SK-N-SH (cell line): ENCODE measurements around the gene UTY. TPM values are rescaled to one million over a fixed set of nuclear protein-coding genes. Genes with fewer than 3 reads are reported as not detected.

Experiments used
- CTCF ChIA-PET: fragments of 300-600, 350-600 bp; formaldehyde crosslinking; extraction: SDS; loops from one replicate; lab custom pipeline; 2021; lab: Yijun Ruan, JAX
- POLR2A ChIA-PET: fragments of 350-600 bp; sonication (Branson Sonifier 250); formaldehyde crosslinking; extraction: SDS; loops from one replicate; lab custom pipeline; 2020; ENCODE audit warnings: antibody characterized with exemption, inconsistent platforms; lab: Yijun Ruan, JAX
- DNase-seq: peaks from one replicate; pipeline ENCODE4 v3.0.0; 2012
- H2AFZ ChIP-seq: fragments of 200-600 bp; sonication (generic); 2 replicates; pipeline ENCODE4 v1.8.1; 2016; ENCODE audit warnings: antibody characterized with exemption, mild to moderate bottlenecking, low read depth
- H3F3A ChIP-seq: fragments of 200-600 bp; sonication (generic); replicated peaks from 2 replicates; pipeline ENCODE3; 2016; ENCODE audit warnings: antibody characterized with exemption, mild to moderate bottlenecking; ENCODE audit not compliant: insufficient read depth
- H3K27ac ChIP-seq, 2 experiments: fragments of 200-500 bp in 1 of 2; fragments of 200-600 bp in 1 of 2; sonication (Bioruptor generic) in 1 of 2; sonication (generic), shearing (Covaris generic) in 1 of 2; 2 replicates each; pipeline versions ENCODE4 v1.5.1 to v1.6.1; 2014 to 2016; ENCODE audit warnings: low read depth in 2 of 2, inconsistent platforms in 1 of 2, low read length in 1 of 2, mild to moderate bottlenecking in 1 of 2, mixed read lengths in 1 of 2
- H3K27me3 ChIP-seq: fragments of 200-600 bp; sonication (generic), shearing (Covaris generic); 2 replicates; pipeline ENCODE4 v1.6.1; 2016; ENCODE audit warnings: mixed run types; ENCODE audit not compliant: insufficient read depth
- H3K36me3 ChIP-seq, 2 experiments: fragments of 200-500 bp in 1 of 2; fragments of 200-600 bp in 1 of 2; sonication (Bioruptor generic) in 1 of 2; sonication (generic) in 1 of 2; replicated peaks in 1 of 2; 2 replicates each; pipeline versions ENCODE3 to v1.5.1; 2014 to 2016; ENCODE audit warnings: low read length in 1 of 2, mild to moderate bottlenecking in 1 of 2; ENCODE audit not compliant: insufficient read depth in 2 of 2, control insufficient read depth in 1 of 2
- H3K4me1 ChIP-seq, 2 experiments: fragments of 200-500 bp in 1 of 2; fragments of 200-600 bp in 1 of 2; sonication (Bioruptor generic) in 1 of 2; sonication (generic), shearing (Covaris generic) in 1 of 2; 2 replicates each; pipeline versions ENCODE4 v1.5.1 to v1.6.1; 2014 to 2016; ENCODE audit warnings: low read depth in 1 of 2, low read length in 1 of 2, mixed run types in 1 of 2; ENCODE audit not compliant: insufficient read depth in 2 of 2, control insufficient read depth in 1 of 2
- H3K4me2 ChIP-seq: fragments of 200-600 bp; sonication (generic), shearing (Covaris generic); 2 replicates; pipeline ENCODE4 v1.6.1; 2017; ENCODE audit warnings: mixed run types
- H3K4me3 ChIP-seq, 2 experiments: fragments of 200-500 bp in 1 of 2; fragments of 200-600 bp in 1 of 2; sonication (Bioruptor generic) in 1 of 2; sonication (generic), shearing (Covaris generic) in 1 of 2; 2 replicates each; pipeline versions ENCODE4 v1.5.1 to v1.8.1; 2014 to 2016; ENCODE audit warnings: low read depth in 2 of 2, inconsistent platforms in 1 of 2, low read length in 1 of 2, mild to moderate bottlenecking in 1 of 2, mixed read lengths in 1 of 2, moderate library complexity in 1 of 2
- H3K79me2 ChIP-seq: fragments of 200-600 bp; sonication (generic); 2 replicates; pipeline ENCODE4 v1.8.1; 2017; ENCODE audit warnings: mild to moderate bottlenecking; ENCODE audit not compliant: insufficient read depth
- H3K9ac ChIP-seq: fragments of 200-600 bp; sonication (generic); 2 replicates; pipeline ENCODE4 v1.6.1; 2017; ENCODE audit warnings: mixed run types
- H3K9me2 ChIP-seq: fragments of 200-600 bp; sonication (generic); 2 replicates; pipeline ENCODE4 v1.6.1; 2017; ENCODE audit warnings: mixed run types
- H3K9me3 ChIP-seq: fragments of 200-600 bp; sonication (generic); 2 replicates; pipeline ENCODE4 v1.6.1; 2017; ENCODE audit warnings: mixed run types, mild to moderate bottlenecking, moderate library complexity
- H4K20me1 ChIP-seq: fragments of 200-600 bp; sonication (generic); 2 replicates; pipeline ENCODE4 v1.6.1; 2017; ENCODE audit warnings: mild to moderate bottlenecking, mixed run types; ENCODE audit not compliant: insufficient read depth
- ELF1 ChIP-seq: IDR thresholded peaks from 2 replicates; pipeline ENCODE4 v1.4.0; 2012
- EP300 ChIP-seq, 2 experiments: IDR thresholded peaks; 2 replicates each; pipeline versions ENCODE4 v1.4.0 to v1.6.1; 2012; ENCODE audit warnings: borderline replicate concordance in 1 of 2, low read depth in 1 of 2, low read length in 1 of 2
- EZH2phosphoT487 ChIP-seq: fragments of 200-600 bp; sonication (generic); IDR thresholded peaks from 2 replicates; pipeline ENCODE4 v1.6.1; 2017; ENCODE audit warnings: low read depth, mixed run types, mild to moderate bottlenecking, antibody characterized with exemption, moderate library complexity, borderline replicate concordance
- FOXM1 ChIP-seq: IDR thresholded peaks from 2 replicates; pipeline ENCODE4 v1.4.0; 2012; ENCODE audit warnings: low read depth, mild to moderate bottlenecking
- GABPA ChIP-seq: IDR thresholded peaks from 2 replicates; pipeline ENCODE4 v1.4.0; 2012; ENCODE audit warnings: low read depth, mild to moderate bottlenecking
- GATA2 ChIP-seq: sonication (generic); formaldehyde crosslinking; IDR thresholded peaks from 2 replicates; pipeline ENCODE4 v1.5.0; 2020; ENCODE audit warnings: mild to moderate bottlenecking, missing genetic modification reagents
- RCOR1 ChIP-seq: fragments of 150-350 bp; IDR thresholded peaks from 2 replicates; pipeline ENCODE4 v1.6.1; 2017; ENCODE audit warnings: antibody characterized with exemption, low read length
- RXRA ChIP-seq: IDR thresholded peaks from 2 replicates; pipeline ENCODE4 v1.4.0; 2012; ENCODE audit warnings: low read depth, mild to moderate bottlenecking, borderline replicate concordance
- SMC3 ChIP-seq: IDR thresholded peaks from 2 replicates; pipeline ENCODE4 v1.6.1; 2012; ENCODE audit warnings: low read depth, low read length, improper control_type of control experiment
- TAF1 ChIP-seq: IDR thresholded peaks from 2 replicates; pipeline ENCODE4 v1.6.1; 2012; ENCODE audit warnings: low read depth, mild to moderate bottlenecking, low read length, moderate library complexity, borderline replicate concordance
- TEAD4 ChIP-seq: IDR thresholded peaks from 2 replicates; pipeline ENCODE4 v1.4.0; 2012; ENCODE audit warnings: mild to moderate bottlenecking, borderline replicate concordance; ENCODE audit not compliant: insufficient read depth
- WGBS: methylation state at CpG from one replicate; pipeline ENCODE4 v1.1.6; 2017; ENCODE audit warnings: low lambda C conversion rate; 5-methylcytosine and 5-hydroxymethylcytosine counted together
- polyA plus RNA-seq, 3 experiments: library from polyadenylated mRNA; depleted of rRNA; stranded (reverse); fragments of >200 nt; gene quantifications; 2 replicates each; pipeline ENCODE4 v1.2.3, GENCODE V29; 2012
- TF ChIP-seq, protein P1 (sequence below): IDR thresholded peaks from 2 replicates; pipeline ENCODE4; 2012
- TF ChIP-seq, protein P2 (sequence below): IDR thresholded peaks from 2 replicates; pipeline ENCODE4 v1.4.0; 2012; ENCODE audit warnings: low read depth, borderline replicate concordance
- TF ChIP-seq, protein P3 (sequence below): IDR thresholded peaks from 2 replicates; pipeline ENCODE4 v1.4.0; 2012; ENCODE audit warnings: low read depth, borderline replicate concordance
- TF ChIP-seq, protein P4 (sequence below): fragments of 150-350 bp; IDR thresholded peaks from 2 replicates; pipeline ENCODE4 v1.6.1; 2016; ENCODE audit warnings: mild to moderate bottlenecking, low read depth, low read length

Gene UTY
- polyA plus RNA-seq, 1 of the 3 experiments (the other 2 are of a cell fraction) = not detected

DNA sequence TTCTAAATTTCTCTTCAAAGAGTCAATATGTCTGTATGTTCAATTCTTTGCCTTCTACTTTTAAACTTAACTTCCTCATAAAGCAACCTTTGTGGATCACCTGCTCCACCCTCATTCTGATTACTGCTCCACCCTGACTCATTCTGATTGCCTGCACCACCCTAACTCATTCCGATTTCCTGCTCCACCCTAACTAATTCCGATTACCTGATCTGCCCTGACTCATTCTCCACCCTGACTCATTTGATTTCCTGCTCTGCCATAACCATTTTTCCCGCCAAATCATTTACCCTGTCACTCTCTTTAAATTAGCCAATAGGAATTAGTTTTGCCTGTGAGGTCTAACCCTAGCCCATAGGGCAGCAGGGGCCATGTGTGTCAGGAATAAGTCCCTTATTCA, 50.3 kb downstream of the UTY start:
- no peak overlapping the region for H3K27ac ChIP-seq
- CTCF ChIA-PET = no interaction called here
- no peaks in the 10 kb centered on the region for H3K9me3 ChIP-seq
- H3K9ac ChIP-seq = no peak overlapping the region
- no peaks in the 10 kb centered on the region for H4K20me1 ChIP-seq
- no peak overlapping the region for H2AFZ ChIP-seq
- no peaks in the 10 kb centered on the region for H3F3A ChIP-seq
- no peaks in the 10 kb centered on the region for H3K27me3 ChIP-seq
- H3K4me1 ChIP-seq = no peaks in the 10 kb centered on the region
- TF ChIP-seq TEAD4 (no peak), EP300 (IDR thresholded peaks at IDR 0.05; ENCODE audit: borderline replicate concordance in 1 of 2, low read depth in 1 of 2, low read length in 1 of 2) (no peak)
- no peak for DNase-seq
- no peak overlapping the region for H3K4me2 ChIP-seq
- H3K4me3 ChIP-seq = no peak overlapping the region
- no peaks in the 10 kb centered on the region for H3K79me2 ChIP-seq
- no peaks in the 10 kb centered on the region for H3K9me2 ChIP-seq
- POLR2A ChIA-PET = no interaction called here
- WGBS = no CpG with 5 or more reads among the region's 3 CpGs
- H3K36me3 ChIP-seq = no peaks in the 10 kb centered on the region

DNA sequence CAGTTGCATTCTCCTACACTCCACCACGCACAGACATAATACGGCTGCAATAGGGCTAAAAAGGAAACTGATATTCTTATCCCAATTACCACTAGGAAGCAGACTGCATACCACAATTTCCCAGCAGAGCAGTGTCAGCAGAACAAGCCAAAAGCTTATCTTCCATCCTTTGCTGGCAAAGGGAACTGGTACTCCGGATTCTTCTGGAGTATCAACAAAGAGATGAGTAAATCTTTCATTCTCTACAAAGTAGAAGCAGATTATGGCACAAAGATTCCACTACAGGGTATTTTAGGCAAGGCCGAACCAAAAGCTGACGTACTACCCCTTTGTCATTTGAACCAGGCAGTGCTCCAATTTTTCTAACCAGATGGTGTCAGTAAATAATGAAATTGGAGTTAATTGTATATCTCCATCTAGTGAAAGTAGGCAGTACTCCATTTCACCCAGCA, 56.5 kb downstream of the UTY start:
- no peak overlapping the region for H3K4me2 ChIP-seq
- H3K4me1 ChIP-seq = no peaks in the 10 kb centered on the region
- H3K9me3 ChIP-seq = no peaks in the 10 kb centered on the region
- DNase-seq = no peak
- no peaks in the 10 kb centered on the region for H3K27me3 ChIP-seq
- POLR2A ChIA-PET = no interaction called here
- H3K9me2 ChIP-seq = no peaks in the 10 kb centered on the region
- no peak overlapping the region for H3K9ac ChIP-seq
- H3K4me3 ChIP-seq = no peak overlapping the region
- no peak overlapping the region for H2AFZ ChIP-seq
- H3K27ac ChIP-seq = no peak overlapping the region
- CTCF ChIA-PET = no interaction called here
- no CpG with 5 or more reads among the region's 5 CpGs for WGBS
- no peak for TF ChIP-seq RCOR1
- no peak for TF ChIP-seq SMC3
- TF ChIP-seq, protein P1, sequence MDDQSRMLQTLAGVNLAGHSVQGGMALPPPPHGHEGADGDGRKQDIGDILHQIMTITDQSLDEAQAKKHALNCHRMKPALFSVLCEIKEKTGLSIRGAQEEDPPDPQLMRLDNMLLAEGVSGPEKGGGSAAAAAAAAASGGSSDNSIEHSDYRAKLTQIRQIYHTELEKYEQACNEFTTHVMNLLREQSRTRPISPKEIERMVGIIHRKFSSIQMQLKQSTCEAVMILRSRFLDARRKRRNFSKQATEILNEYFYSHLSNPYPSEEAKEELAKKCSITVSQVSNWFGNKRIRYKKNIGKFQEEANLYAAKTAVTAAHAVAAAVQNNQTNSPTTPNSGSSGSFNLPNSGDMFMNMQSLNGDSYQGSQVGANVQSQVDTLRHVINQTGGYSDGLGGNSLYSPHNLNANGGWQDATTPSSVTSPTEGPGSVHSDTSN = no peak
- no peaks in the 10 kb centered on the region for H3K79me2 ChIP-seq
- no peaks in the 10 kb centered on the region for H4K20me1 ChIP-seq
- no peaks in the 10 kb centered on the region for H3F3A ChIP-seq
- no peaks in the 10 kb centered on the region for H3K36me3 ChIP-seq

DNA sequence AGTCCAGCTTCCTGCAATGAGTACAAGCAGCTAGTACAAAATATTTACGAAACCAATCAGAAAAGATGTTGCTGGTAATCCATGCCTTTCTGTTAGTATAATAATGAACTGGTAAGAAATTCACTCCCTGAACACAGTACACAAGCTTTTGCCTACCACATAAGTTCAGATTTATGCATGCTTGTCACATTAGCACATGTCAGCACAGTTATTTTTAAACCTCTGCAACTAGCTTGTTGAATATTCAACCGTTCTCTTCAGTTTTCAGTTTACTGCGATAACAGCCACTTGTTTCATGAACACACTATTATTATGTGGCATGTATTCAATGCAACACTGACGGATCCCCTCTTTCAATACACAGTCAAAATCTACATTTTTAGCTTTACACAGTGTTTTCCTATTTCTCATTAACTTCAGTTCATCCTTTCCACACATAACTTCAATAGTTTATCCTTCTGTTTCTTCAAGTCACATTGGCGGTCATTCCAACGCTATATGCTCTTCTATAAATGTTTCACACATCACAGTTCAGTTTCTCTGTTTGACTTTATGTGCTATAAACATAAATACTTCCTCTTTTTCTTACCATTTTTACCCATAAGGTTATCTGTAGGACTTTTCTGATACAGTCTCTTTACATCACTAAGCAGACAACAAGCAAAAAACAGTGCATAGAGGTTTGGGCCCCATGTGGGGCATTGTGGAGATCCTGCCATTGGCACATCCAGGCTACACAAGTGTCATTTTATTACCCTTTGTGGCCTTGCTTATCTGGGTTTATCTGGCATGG, 62.8 kb downstream of the UTY start:
- 100% methylated on average over 1 of the region's 6 CpGs for WGBS
- ChIA-PET CTCF (no interaction called here), POLR2A (no interaction called here)

More for the DNA sequence above, 62.8 kb downstream of the UTY start:
- Histone ChIP-seq H2AFZ (no peak overlapping the region), H3K9me2 (no peaks in the 10 kb centered on the region), H3K27ac (no peak overlapping the region), H3K9ac (no peak overlapping the region), H3K27me3 (no peaks in the 10 kb centered on the region), H3K9me3 (no peaks in the 10 kb centered on the region), H3K4me2 (no peak overlapping the region), H4K20me1 (no peaks in the 10 kb centered on the region), H3K79me2 (no peaks in the 10 kb centered on the region), H3K4me3 (no peak overlapping the region), H3F3A (no peaks in the 10 kb centered on the region), H3K36me3 (no peaks in the 10 kb centered on the region), H3K4me1 (no peaks in the 10 kb centered on the region)
- no peak for DNase-seq
- TF ChIP-seq ELF1 (no peak), EZH2phosphoT487 (no peak), GABPA (no peak), FOXM1 (no peak), TAF1 (no peak), RXRA (no peak), GATA2 (CRISPR knock-in tag) (no peak)
- TF ChIP-seq, protein P2, sequence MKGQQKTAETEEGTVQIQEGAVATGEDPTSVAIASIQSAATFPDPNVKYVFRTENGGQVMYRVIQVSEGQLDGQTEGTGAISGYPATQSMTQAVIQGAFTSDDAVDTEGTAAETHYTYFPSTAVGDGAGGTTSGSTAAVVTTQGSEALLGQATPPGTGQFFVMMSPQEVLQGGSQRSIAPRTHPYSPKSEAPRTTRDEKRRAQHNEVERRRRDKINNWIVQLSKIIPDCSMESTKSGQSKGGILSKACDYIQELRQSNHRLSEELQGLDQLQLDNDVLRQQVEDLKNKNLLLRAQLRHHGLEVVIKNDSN = no peak
- TF ChIP-seq, protein P3, sequence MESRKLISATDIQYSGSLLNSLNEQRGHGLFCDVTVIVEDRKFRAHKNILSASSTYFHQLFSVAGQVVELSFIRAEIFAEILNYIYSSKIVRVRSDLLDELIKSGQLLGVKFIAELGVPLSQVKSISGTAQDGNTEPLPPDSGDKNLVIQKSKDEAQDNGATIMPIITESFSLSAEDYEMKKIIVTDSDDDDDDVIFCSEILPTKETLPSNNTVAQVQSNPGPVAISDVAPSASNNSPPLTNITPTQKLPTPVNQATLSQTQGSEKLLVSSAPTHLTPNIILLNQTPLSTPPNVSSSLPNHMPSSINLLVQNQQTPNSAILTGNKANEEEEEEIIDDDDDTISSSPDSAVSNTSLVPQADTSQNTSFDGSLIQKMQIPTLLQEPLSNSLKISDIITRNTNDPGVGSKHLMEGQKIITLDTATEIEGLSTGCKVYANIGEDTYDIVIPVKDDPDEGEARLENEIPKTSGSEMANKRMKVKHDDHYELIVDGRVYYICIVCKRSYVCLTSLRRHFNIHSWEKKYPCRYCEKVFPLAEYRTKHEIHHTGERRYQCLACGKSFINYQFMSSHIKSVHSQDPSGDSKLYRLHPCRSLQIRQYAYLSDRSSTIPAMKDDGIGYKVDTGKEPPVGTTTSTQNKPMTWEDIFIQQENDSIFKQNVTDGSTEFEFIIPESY = no peak
- TF ChIP-seq, protein P4, sequence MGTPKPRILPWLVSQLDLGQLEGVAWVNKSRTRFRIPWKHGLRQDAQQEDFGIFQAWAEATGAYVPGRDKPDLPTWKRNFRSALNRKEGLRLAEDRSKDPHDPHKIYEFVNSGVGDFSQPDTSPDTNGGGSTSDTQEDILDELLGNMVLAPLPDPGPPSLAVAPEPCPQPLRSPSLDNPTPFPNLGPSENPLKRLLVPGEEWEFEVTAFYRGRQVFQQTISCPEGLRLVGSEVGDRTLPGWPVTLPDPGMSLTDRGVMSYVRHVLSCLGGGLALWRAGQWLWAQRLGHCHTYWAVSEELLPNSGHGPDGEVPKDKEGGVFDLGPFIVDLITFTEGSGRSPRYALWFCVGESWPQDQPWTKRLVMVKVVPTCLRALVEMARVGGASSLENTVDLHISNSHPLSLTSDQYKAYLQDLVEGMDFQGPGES = no peak
